Measurements from ENCODE around the gene DCN. TPM values are rescaled to one million over a fixed set of nuclear protein-coding genes. Genes with fewer than 3 reads are reported as not detected.

DCN gene
- total RNA-seq, 1 donor from 2014 or later = 32.6 TPM

- DNase-seq (ENCODE audit: low read depth) (peak; percentile 72), FAIRE-seq (no peak)
- H3K4me3 ChIP-seq (ENCODE audit: low read depth, low read length) = no peak overlapping the region
- no peaks in the 10 kb centered on the region for H3K27me3 ChIP-seq (ENCODE audit: control insufficient read depth, insufficient read depth, low read length)
- TF ChIP-seq, protein P1, sequence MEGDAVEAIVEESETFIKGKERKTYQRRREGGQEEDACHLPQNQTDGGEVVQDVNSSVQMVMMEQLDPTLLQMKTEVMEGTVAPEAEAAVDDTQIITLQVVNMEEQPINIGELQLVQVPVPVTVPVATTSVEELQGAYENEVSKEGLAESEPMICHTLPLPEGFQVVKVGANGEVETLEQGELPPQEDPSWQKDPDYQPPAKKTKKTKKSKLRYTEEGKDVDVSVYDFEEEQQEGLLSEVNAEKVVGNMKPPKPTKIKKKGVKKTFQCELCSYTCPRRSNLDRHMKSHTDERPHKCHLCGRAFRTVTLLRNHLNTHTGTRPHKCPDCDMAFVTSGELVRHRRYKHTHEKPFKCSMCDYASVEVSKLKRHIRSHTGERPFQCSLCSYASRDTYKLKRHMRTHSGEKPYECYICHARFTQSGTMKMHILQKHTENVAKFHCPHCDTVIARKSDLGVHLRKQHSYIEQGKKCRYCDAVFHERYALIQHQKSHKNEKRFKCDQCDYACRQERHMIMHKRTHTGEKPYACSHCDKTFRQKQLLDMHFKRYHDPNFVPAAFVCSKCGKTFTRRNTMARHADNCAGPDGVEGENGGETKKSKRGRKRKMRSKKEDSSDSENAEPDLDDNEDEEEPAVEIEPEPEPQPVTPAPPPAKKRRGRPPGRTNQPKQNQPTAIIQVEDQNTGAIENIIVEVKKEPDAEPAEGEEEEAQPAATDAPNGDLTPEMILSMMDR (IDR thresholded peaks at IDR 0.05; ENCODE audit: insufficient read depth, low read length, severe bottlenecking) = no peak
- no peaks in the 10 kb centered on the region for H3K36me3 ChIP-seq (ENCODE audit: control insufficient read depth, insufficient read depth, low read length)
Measured at GRCh38 chr12:91219919-91220318, 37.3 kb upstream of the DCN start.

- FAIRE-seq (peak; percentile 60), DNase-seq (ENCODE audit: low read depth) (peak; percentile 82)
- Histone ChIP-seq H3K27me3 (ENCODE audit: control insufficient read depth, insufficient read depth, low read length) (no peaks in the 10 kb centered on the region), H3K4me3 (ENCODE audit: low read depth, low read length) (no peak overlapping the region), H3K36me3 (ENCODE audit: control insufficient read depth, insufficient read depth, low read length) (no peaks in the 10 kb centered on the region)
- TF ChIP-seq, protein P1 (IDR thresholded peaks at IDR 0.05; ENCODE audit: insufficient read depth, low read length, severe bottlenecking) = no peak
Measured at GRCh38 chr12:91219511-91219910, 36.9 kb upstream of the DCN start.

DNA sequence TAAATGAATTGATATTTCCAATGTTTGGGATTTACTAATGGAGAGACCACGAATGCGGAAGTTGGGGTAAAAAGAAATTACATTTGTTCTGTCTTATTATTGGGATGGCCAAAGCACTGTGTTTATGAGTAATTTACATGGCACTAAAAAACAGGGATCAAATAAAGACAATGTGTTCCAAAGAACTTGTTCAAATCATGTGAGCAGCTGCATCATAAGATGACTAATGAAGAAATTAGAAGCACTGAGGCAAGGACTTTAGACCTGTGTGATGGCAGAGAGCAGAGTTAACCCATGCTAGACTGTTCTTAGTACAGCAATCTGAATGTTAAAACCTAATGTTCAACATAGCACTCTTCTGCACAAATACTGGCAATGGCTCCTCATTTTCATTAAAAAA, 34.3 kb upstream of the DCN start:
- H3K36me3 ChIP-seq (ENCODE audit: control insufficient read depth, insufficient read depth, low read length) = no peaks in the 10 kb centered on the region
- FAIRE-seq (no peak), DNase-seq (ENCODE audit: low read depth) (peak; percentile 30)
- H3K27me3 ChIP-seq (ENCODE audit: control insufficient read depth, insufficient read depth, low read length) = no peaks in the 10 kb centered on the region
- H3K4me3 ChIP-seq (ENCODE audit: low read depth, low read length) = no peak overlapping the region
- TF ChIP-seq, protein P1 (IDR thresholded peaks at IDR 0.05; ENCODE audit: insufficient read depth, low read length, severe bottlenecking) = no peak

- TF ChIP-seq, protein P1 (IDR thresholded peaks at IDR 0.05; ENCODE audit: insufficient read depth, low read length, severe bottlenecking) = no peak
- no peak overlapping the region for H3K4me3 ChIP-seq (ENCODE audit: low read depth, low read length)
- no peaks in the 10 kb centered on the region for H3K36me3 ChIP-seq (ENCODE audit: control insufficient read depth, insufficient read depth, low read length)
- no peaks in the 10 kb centered on the region for H3K27me3 ChIP-seq (ENCODE audit: control insufficient read depth, insufficient read depth, low read length)
- DNase-seq (ENCODE audit: low read depth) (no peak), FAIRE-seq (no peak)
Measured at GRCh38 chr12:91215940-91216454, 33.4 kb upstream of the DCN start.

- no peak overlapping the region for H3K4me3 ChIP-seq (ENCODE audit: low read depth, low read length)
- H3K36me3 ChIP-seq (ENCODE audit: control insufficient read depth, insufficient read depth, low read length) = no peaks in the 10 kb centered on the region
- no peaks in the 10 kb centered on the region for H3K27me3 ChIP-seq (ENCODE audit: control insufficient read depth, insufficient read depth, low read length)
- FAIRE-seq (no peak), DNase-seq (ENCODE audit: low read depth) (no peak)
- TF ChIP-seq, protein P1 (IDR thresholded peaks at IDR 0.05; ENCODE audit: insufficient read depth, low read length, severe bottlenecking) = no peak
Measured at GRCh38 chr12:91211866-91212265, 29.2 kb upstream of the DCN start.

GRCh38 chr12:91210618-91211017, 28.0 kb upstream of the DCN start:
- TF ChIP-seq, protein P1 (IDR thresholded peaks at IDR 0.05; ENCODE audit: insufficient read depth, low read length, severe bottlenecking) = no peak
- Histone ChIP-seq H3K36me3 (ENCODE audit: control insufficient read depth, insufficient read depth, low read length) (no peaks in the 10 kb centered on the region), H3K4me3 (ENCODE audit: low read depth, low read length) (no peak overlapping the region), H3K27me3 (ENCODE audit: control insufficient read depth, insufficient read depth, low read length) (no peaks in the 10 kb centered on the region)
- FAIRE-seq = no peak
- no peak for DNase-seq (ENCODE audit: low read depth)
